Vagina (tissue), 2 donors: ENCODE measurements around the gene NFASC. TPM values are rescaled to one million over a fixed set of nuclear protein-coding genes. Genes with fewer than 3 reads are reported as not detected.

Source experiments
- DNase-seq, 2 donors: peaks; one replicate each; pipeline ENCODE4 v3.0.0-alpha.2; 2017; ENCODE audit errors: extremely low spot score in 2 of 2
- H3K27ac ChIP-seq: fragments of 200-600 bp; sonication (generic); one replicate; pipeline ENCODE4 v1.5.1; 2019
- H3K27me3 ChIP-seq: fragments of 200-600 bp; sonication (generic); one replicate; pipeline ENCODE4 v1.5.1; 2019
- H3K36me3 ChIP-seq, 2 donors: fragments of 200-600 bp; sonication (generic); one replicate each; pipeline ENCODE4 v1.5.1; 2017 to 2019
- H3K4me1 ChIP-seq: fragments of 200-600 bp; sonication (generic); one replicate; pipeline ENCODE4 v1.5.1; 2019
- H3K4me3 ChIP-seq, 2 donors: fragments of 200-600 bp; sonication (generic); 1 replicate in 1 of 2; 2 replicates in 1 of 2; pipeline ENCODE4 v1.5.1; 2016 to 2019
- H3K9me3 ChIP-seq: fragments of 200-600 bp; sonication (generic); one replicate; pipeline ENCODE4 v1.5.1; 2019
- CTCF ChIP-seq, 3 experiments: fragments of 450-650 bp in 2 of 3; fragments of 200-600 bp in 1 of 3; sonication (generic) in 1 of 3; IDR thresholded peaks; one replicate each; pipeline ENCODE4 v1.5.1; 2017 to 2019; ENCODE audit warnings: antibody characterized with exemption in 3 of 3, mild to moderate bottlenecking in 2 of 3, moderate library complexity in 2 of 3
- POLR2A ChIP-seq, 2 donors: fragments of 450-650 bp; IDR thresholded peaks; one replicate each; pipeline ENCODE4 v1.6.1; 2017; ENCODE audit warnings: antibody characterized with exemption in 2 of 2, mild to moderate bottlenecking in 2 of 2, moderate library complexity in 2 of 2
- POLR2AphosphoS5 ChIP-seq, 2 donors: sonication (generic); formaldehyde crosslinking; IDR thresholded peaks; one replicate each; pipeline ENCODE4 v1.9.0; 2017; ENCODE audit warnings: antibody characterized with exemption in 2 of 2, mild to moderate bottlenecking in 2 of 2, low read depth in 1 of 2; ENCODE audit not compliant: insufficient read depth in 1 of 2
- intact Hi-C: fragments of 100-400 bp; cut with DNase I; formaldehyde crosslinking; loops from one replicate; pipeline ENCODE4 v1.15.1; 2023
- total RNA-seq: library from RNA; depleted of rRNA; stranded (reverse); fragments of >200 nt; gene quantifications from one replicate; pipeline ENCODE4 v1.2.3, GENCODE V29; 2016

The NFASC gene
- total RNA-seq, 1 donor from 2014 or later: 23.3 TPM

GRCh38 chr1:205058853-205059252 lies 188.2 kb downstream of the NFASC start:
- Histone ChIP-seq H3K9me3 (no peaks in the 10 kb centered on the region), H3K27ac (no peak overlapping the region), H3K4me3 (no peak overlapping the region), H3K27me3 (no peaks in the 10 kb centered on the region), H3K36me3 (no peaks in the 10 kb centered on the region), H3K4me1 (peaks cover 8% of the 10 kb centered on the region)
- no peak for TF ChIP-seq CTCF (IDR thresholded peaks at IDR 0.05)
- intact Hi-C loops: loop anchor here (10.0 kb wide), 1 partner anchor 254 kb away; no protein-coding TSS in a partner anchor
- DNase-seq: no peak

- Histone ChIP-seq H3K27me3 (no peaks in the 10 kb centered on the region), H3K9me3 (no peaks in the 10 kb centered on the region), H3K4me3 (no peak overlapping the region), H3K4me1 (peaks cover 8% of the 10 kb centered on the region), H3K27ac (no peak overlapping the region), H3K36me3 (no peaks in the 10 kb centered on the region)
- TF ChIP-seq CTCF (IDR thresholded peaks at IDR 0.05): no peak
- TF ChIP-seq POLR2AphosphoS5 (IDR thresholded peaks at IDR 0.05; ENCODE audit: insufficient read depth in 1 of 2, low read depth in 1 of 2): no peak
- TF ChIP-seq POLR2A (IDR thresholded peaks at IDR 0.05): no peak
- DNase-seq: no peak
- intact Hi-C loops: loop anchor here (5.0 to 10.0 kb wide), 2 partner anchors 72 to 255 kb away; no protein-coding TSS in a partner anchor
Observed at GRCh38 chr1:205059660-205060059, 189.0 kb downstream of the NFASC start.

GRCh38 chr1:205060746-205061145 lies 190.1 kb downstream of the NFASC start:
- no peaks in the 10 kb centered on the region for H3K36me3 ChIP-seq
- DNase-seq: no peak
- H3K4me1 ChIP-seq: peaks cover 8% of the 10 kb centered on the region
- intact Hi-C loops: loop anchor here (5.0 kb wide), 1 partner anchor 73 kb away; no protein-coding TSS in a partner anchor
- no peaks in the 10 kb centered on the region for H3K27me3 ChIP-seq
- no peak overlapping the region for H3K27ac ChIP-seq
- H3K9me3 ChIP-seq: no peaks in the 10 kb centered on the region
- no peak overlapping the region for H3K4me3 ChIP-seq
- no peak for TF ChIP-seq POLR2A (IDR thresholded peaks at IDR 0.05)
- TF ChIP-seq POLR2AphosphoS5 (IDR thresholded peaks at IDR 0.05; ENCODE audit: insufficient read depth in 1 of 2, low read depth in 1 of 2): no peak
- TF ChIP-seq CTCF (IDR thresholded peaks at IDR 0.05): no peak

- Histone ChIP-seq H3K4me1 (peaks cover 8% of the 10 kb centered on the region), H3K36me3 (no peaks in the 10 kb centered on the region), H3K4me3 (no peak overlapping the region), H3K9me3 (no peaks in the 10 kb centered on the region), H3K27ac (no peak overlapping the region), H3K27me3 (no peaks in the 10 kb centered on the region)
- DNase-seq: no peak
- intact Hi-C loops: loop anchor here (5.0 kb wide), 1 partner anchor 74 kb away; no protein-coding TSS in a partner anchor
- TF ChIP-seq POLR2AphosphoS5 (IDR thresholded peaks at IDR 0.05; ENCODE audit: insufficient read depth in 1 of 2, low read depth in 1 of 2): no peak
- TF ChIP-seq POLR2A (IDR thresholded peaks at IDR 0.05): no peak
- no peak for TF ChIP-seq CTCF (IDR thresholded peaks at IDR 0.05)
Observed at GRCh38 chr1:205061227-205061626, 190.6 kb downstream of the NFASC start.

- H3K4me1 ChIP-seq: peaks cover 8% of the 10 kb centered on the region
- no peaks in the 10 kb centered on the region for H3K9me3 ChIP-seq
- H3K27me3 ChIP-seq: no peaks in the 10 kb centered on the region
- peak; percentile 39 to 88 (median 69) for TF ChIP-seq CTCF (IDR thresholded peaks at IDR 0.05)
- peak in 1 of 2 donors; percentile 51 for TF ChIP-seq POLR2AphosphoS5 (IDR thresholded peaks at IDR 0.05; ENCODE audit: insufficient read depth in 1 of 2, low read depth in 1 of 2)
- no peak for TF ChIP-seq POLR2A (IDR thresholded peaks at IDR 0.05)
- no peaks in the 10 kb centered on the region for H3K36me3 ChIP-seq
- no peak for DNase-seq
- no peak overlapping the region for H3K27ac ChIP-seq
- intact Hi-C loops: loop anchor here (5.0 kb wide), 1 partner anchor 74 kb away; no protein-coding TSS in a partner anchor
- no peak overlapping the region for H3K4me3 ChIP-seq
Observed at GRCh38 chr1:205061665-205062069, 191.0 kb downstream of the NFASC start.
